Liver (tissue), 9 donors: ENCODE results near the gene ENO3. TPM values are rescaled to one million over a fixed set of nuclear protein-coding genes. Genes with fewer than 3 reads are reported as not detected.
"Not testable (repeated sequence)": the region's sequence is repeated elsewhere in the genome, so short reads cannot be mapped to it uniquely, and the experiment has no call there.

Experiments
- DNase-seq: peaks from one replicate; pipeline ENCODE4 v3.0.0-alpha.2; 2017; ENCODE audit warnings: low spot score
- H3K27ac ChIP-seq, 2 donors: one replicate each; pipeline ENCODE4 v1.7.0; 2013; ENCODE audit warnings: inconsistent platforms in 2 of 2, low read length in 2 of 2, control low read depth in 1 of 2, low read depth in 1 of 2, mild to moderate bottlenecking in 1 of 2
- H3K27me3 ChIP-seq, 4 donors: one replicate each; pipeline versions ENCODE4 v1.6.1 to v1.7.0; 2013; ENCODE audit warnings: low read length in 3 of 4, inconsistent platforms in 1 of 4, mild to moderate bottlenecking in 1 of 4, moderate library complexity in 1 of 4; ENCODE audit not compliant: control insufficient read depth in 4 of 4, insufficient read depth in 4 of 4
- H3K36me3 ChIP-seq, 4 donors: one replicate each; pipeline versions ENCODE4 v1.6.1 to v1.7.0; 2013; ENCODE audit warnings: low read length in 3 of 4, mild to moderate bottlenecking in 3 of 4, low read depth in 1 of 4, moderate library complexity in 1 of 4; ENCODE audit not compliant: control insufficient read depth in 4 of 4, insufficient read depth in 3 of 4
- H3K4me1 ChIP-seq, 4 donors: one replicate each; pipeline versions ENCODE4 v1.6.1 to v1.7.0; 2013; ENCODE audit warnings: low read length in 3 of 4, mild to moderate bottlenecking in 3 of 4, moderate library complexity in 1 of 4; ENCODE audit not compliant: control insufficient read depth in 4 of 4, insufficient read depth in 4 of 4
- H3K4me3 ChIP-seq, 3 donors: one replicate each; pipeline versions ENCODE4 v1.6.1 to v1.7.0; 2013; ENCODE audit warnings: low read length in 3 of 3, control low read depth in 1 of 3, low read depth in 1 of 3, mild to moderate bottlenecking in 1 of 3
- H3K9ac ChIP-seq, 2 donors: one replicate each; pipeline ENCODE4 v1.7.0; 2013; ENCODE audit warnings: low read length in 2 of 2, mild to moderate bottlenecking in 2 of 2, moderate library complexity in 2 of 2, control low read depth in 1 of 2, low read depth in 1 of 2
- H3K9me3 ChIP-seq, 4 donors: one replicate each; pipeline versions ENCODE4 v1.6.1 to v1.7.0; 2013; ENCODE audit warnings: low read length in 3 of 4; ENCODE audit not compliant: control insufficient read depth in 4 of 4
- EGR1 ChIP-seq, 2 donors: IDR thresholded peaks; 2 replicates each; pipeline ENCODE4 v1.6.1; 2016 to 2018; ENCODE audit warnings: antibody characterized with exemption in 2 of 2, low read depth in 2 of 2
- FOXA1 ChIP-seq: IDR thresholded peaks from 2 replicates; pipeline ENCODE4 v1.6.1; 2016; ENCODE audit warnings: antibody characterized with exemption
- FOXA2 ChIP-seq: IDR thresholded peaks from 2 replicates; pipeline ENCODE4 v1.6.1; 2016; ENCODE audit warnings: antibody characterized with exemption
- HNF4A ChIP-seq, 2 donors: conservative IDR thresholded peaks; 2 replicates each; pipeline ENCODE4 v1.6.1; 2016; ENCODE audit warnings: antibody characterized with exemption in 2 of 2, mild to moderate bottlenecking in 2 of 2
- HNF4G ChIP-seq: IDR thresholded peaks from 2 replicates; pipeline ENCODE4 v1.6.1; 2016; ENCODE audit warnings: antibody characterized with exemption
- JUND ChIP-seq, 2 donors: IDR thresholded peaks; 2 replicates each; pipeline ENCODE4 v1.6.1; 2016; ENCODE audit warnings: antibody characterized with exemption in 2 of 2
- MAX ChIP-seq: IDR thresholded peaks from 2 replicates; pipeline ENCODE4 v1.6.1; 2016; ENCODE audit warnings: antibody characterized with exemption
- NR2F2 ChIP-seq: IDR thresholded peaks from 2 replicates; pipeline ENCODE4 v1.6.1; 2016; ENCODE audit warnings: antibody characterized with exemption
- RAD21 ChIP-seq, 2 donors: IDR thresholded peaks; 2 replicates each; pipeline ENCODE4 v1.6.1; 2016; ENCODE audit warnings: antibody characterized with exemption in 2 of 2, mild to moderate bottlenecking in 2 of 2
- REST ChIP-seq: IDR thresholded peaks from 2 replicates; pipeline ENCODE4 v1.6.1; 2016; ENCODE audit warnings: antibody characterized with exemption, mild to moderate bottlenecking
- TAF1 ChIP-seq: conservative IDR thresholded peaks from 2 replicates; pipeline ENCODE4 v1.6.1; 2016; ENCODE audit warnings: antibody characterized with exemption, mild to moderate bottlenecking
- YY1 ChIP-seq: IDR thresholded peaks from 2 replicates; pipeline ENCODE4 v1.6.1; 2016; ENCODE audit warnings: antibody characterized with exemption, mild to moderate bottlenecking
- WGBS: extraction: QIAGEN DNeasy Blood & Tissue Kit; methylation state at CpG from one replicate; pipeline ENCODE4 v1.1.7; 2013; 5-methylcytosine and 5-hydroxymethylcytosine counted together
- polyA plus RNA-seq, 2 donors: library from polyadenylated mRNA; stranded (reverse) in 1 of 2; unstranded in 1 of 2; fragments of 200-250 nt in 1 of 2; fragments of >200 nt in 1 of 2; fragmentation: Nextera tagmentation in 1 of 2; extraction: Ambion mirVana in 1 of 2; gene quantifications; one replicate each; pipeline versions ENCODE4 v1.2.1 to v1.2.3, GENCODE V29; 2013 to 2015
- total RNA-seq, 2 donors: library from RNA; depleted of rRNA; stranded (reverse); fragments of >200 nt; gene quantifications; one replicate each; pipeline ENCODE4 v1.2.3, GENCODE V29; 2014
- TF ChIP-seq, protein P1 (sequence below): fragments of 150-350 bp; IDR thresholded peaks from 2 replicates; pipeline ENCODE4 v1.5.1; 2017; ENCODE audit warnings: improper control_type of control experiment, low read depth, low read length; ENCODE audit not compliant: missing input control
- TF ChIP-seq, protein P2 (sequence below): IDR thresholded peaks from 2 replicates; pipeline ENCODE4 v1.6.1; 2016; ENCODE audit warnings: antibody characterized with exemption
- TF ChIP-seq, protein P3 (sequence below): IDR thresholded peaks from 2 replicates; pipeline ENCODE4 v1.6.1; 2016; ENCODE audit warnings: antibody characterized with exemption
- donor health status: healthy.
- donor health status: healthy.
- donor health status: healthy.
- donor health status: healthy.
- donor health status: healthy.

The ENO3 gene
- total and polyA plus RNA-seq, 4 donors: 26.3 to 117 (median 30.8) TPM

DNA sequence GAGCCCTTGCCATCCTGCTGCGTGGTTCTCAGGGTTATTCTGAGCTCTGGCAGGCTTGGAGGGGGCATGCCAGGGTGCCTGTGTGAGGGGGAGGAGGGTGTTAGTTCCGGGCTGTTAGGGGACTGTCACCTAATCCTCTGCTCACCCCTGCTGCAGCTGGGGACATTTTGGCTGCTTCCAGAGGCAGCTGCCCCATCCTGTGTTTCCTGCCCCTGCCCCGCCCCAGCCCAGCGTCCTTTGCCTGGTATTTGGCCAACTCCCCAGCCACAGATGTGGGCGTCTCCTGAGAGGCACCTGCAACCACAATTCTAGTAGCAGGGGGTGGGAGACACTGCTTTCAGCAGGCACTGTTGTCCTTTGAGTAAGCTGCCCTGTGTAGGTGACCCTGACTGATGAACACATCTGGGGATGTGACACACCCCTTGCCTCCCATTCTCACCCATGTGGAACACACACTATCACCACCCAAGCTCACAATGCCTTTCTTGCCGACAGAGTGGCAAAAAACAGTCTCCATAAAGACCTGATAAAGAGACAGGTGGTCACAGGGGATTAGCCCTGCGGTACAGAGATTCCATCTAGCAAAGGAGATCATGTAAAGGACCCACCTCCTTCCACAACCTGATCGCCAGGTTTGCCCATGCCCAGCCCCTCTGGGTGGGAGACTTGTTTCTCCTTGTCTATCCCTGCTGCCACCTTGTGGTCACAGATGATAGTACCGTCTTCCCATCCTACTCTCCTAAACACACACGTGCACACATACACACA is 47.7 kb upstream of the ENO3 start, which contains the start of gene CHRNE:
Gene CHRNE, minus strand, starts transcription at position 48 of the 768 bp plus-strand sequence. Its CDS starts 35 bp downstream, at position 13.
- 21% methylated on average over 10 of the region's 10 CpGs for WGBS
- TF ChIP-seq RAD21 (IDR thresholded peaks at IDR 0.05) (peak; percentile 66 to 80), REST (no peak), FOXA2 (no peak), NR2F2 (no peak), EGR1 (IDR thresholded peaks at IDR 0.05; ENCODE audit: low read depth in 2 of 2) (no peak), JUND (IDR thresholded peaks at IDR 0.05) (no peak)
- TF ChIP-seq, protein P1, sequence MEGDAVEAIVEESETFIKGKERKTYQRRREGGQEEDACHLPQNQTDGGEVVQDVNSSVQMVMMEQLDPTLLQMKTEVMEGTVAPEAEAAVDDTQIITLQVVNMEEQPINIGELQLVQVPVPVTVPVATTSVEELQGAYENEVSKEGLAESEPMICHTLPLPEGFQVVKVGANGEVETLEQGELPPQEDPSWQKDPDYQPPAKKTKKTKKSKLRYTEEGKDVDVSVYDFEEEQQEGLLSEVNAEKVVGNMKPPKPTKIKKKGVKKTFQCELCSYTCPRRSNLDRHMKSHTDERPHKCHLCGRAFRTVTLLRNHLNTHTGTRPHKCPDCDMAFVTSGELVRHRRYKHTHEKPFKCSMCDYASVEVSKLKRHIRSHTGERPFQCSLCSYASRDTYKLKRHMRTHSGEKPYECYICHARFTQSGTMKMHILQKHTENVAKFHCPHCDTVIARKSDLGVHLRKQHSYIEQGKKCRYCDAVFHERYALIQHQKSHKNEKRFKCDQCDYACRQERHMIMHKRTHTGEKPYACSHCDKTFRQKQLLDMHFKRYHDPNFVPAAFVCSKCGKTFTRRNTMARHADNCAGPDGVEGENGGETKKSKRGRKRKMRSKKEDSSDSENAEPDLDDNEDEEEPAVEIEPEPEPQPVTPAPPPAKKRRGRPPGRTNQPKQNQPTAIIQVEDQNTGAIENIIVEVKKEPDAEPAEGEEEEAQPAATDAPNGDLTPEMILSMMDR: peak; percentile 72
- TF ChIP-seq, protein P2, sequence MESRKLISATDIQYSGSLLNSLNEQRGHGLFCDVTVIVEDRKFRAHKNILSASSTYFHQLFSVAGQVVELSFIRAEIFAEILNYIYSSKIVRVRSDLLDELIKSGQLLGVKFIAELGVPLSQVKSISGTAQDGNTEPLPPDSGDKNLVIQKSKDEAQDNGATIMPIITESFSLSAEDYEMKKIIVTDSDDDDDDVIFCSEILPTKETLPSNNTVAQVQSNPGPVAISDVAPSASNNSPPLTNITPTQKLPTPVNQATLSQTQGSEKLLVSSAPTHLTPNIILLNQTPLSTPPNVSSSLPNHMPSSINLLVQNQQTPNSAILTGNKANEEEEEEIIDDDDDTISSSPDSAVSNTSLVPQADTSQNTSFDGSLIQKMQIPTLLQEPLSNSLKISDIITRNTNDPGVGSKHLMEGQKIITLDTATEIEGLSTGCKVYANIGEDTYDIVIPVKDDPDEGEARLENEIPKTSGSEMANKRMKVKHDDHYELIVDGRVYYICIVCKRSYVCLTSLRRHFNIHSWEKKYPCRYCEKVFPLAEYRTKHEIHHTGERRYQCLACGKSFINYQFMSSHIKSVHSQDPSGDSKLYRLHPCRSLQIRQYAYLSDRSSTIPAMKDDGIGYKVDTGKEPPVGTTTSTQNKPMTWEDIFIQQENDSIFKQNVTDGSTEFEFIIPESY: no peak
- no peaks in the 10 kb centered on the region for H3K27me3 ChIP-seq
- no peak within 1 kb of the TSS for H3K4me3 ChIP-seq
- peak; percentile 83 for DNase-seq
- H3K27ac ChIP-seq: peak within 1 kb of the TSS; percentile 36 to 45
- no peaks in the 10 kb centered on the region for H3K36me3 ChIP-seq
- peaks cover 7 to 29% (median 19%) of the 10 kb centered on the region in 4 donors for H3K4me1 ChIP-seq
- H3K9ac ChIP-seq: peak within 1 kb of the TSS in 1 of 2 donors; percentile 16
- H3K9me3 ChIP-seq: no peaks in the 10 kb centered on the region

GRCh38 chr17:4906642-4907041 is 44.3 kb upstream of the ENO3 start:
- H3K27me3 ChIP-seq, H3K9ac ChIP-seq, H3K27ac ChIP-seq, DNase-seq, H3K36me3 ChIP-seq, H3K4me3 ChIP-seq, H3K9me3 ChIP-seq: not testable (repeated sequence)
- H3K4me1 ChIP-seq: peaks cover 5 to 26% (median 17%) of the 10 kb centered on the region in 4 donors

DNA sequence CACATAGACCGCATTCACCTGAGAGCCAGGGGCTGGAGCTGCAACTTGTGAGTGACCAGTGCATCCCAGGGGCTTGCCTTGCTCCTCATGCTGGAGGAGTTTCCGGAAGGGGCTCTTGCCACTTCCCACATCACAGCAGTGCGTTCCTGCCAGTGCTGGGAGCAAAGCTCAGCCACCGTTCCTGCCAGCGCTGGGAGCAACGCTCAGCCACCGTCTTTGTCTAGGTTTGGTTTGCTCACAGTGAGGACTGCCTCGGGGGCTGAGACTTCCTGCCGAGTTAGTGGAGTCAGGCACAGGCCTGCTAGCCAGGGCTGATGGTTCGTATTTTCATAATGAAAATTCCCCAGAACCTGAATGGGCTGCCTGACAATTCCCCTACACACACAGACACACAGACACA is 42.6 kb upstream of the ENO3 start:
- Histone ChIP-seq H3K27ac (peak overlapping the region; percentile 35 to 39), H3K27me3 (no peaks in the 10 kb centered on the region), H3K4me1 (peaks cover 5 to 24% (median 16%) of the 10 kb centered on the region in 4 donors), H3K9me3 (no peaks in the 10 kb centered on the region), H3K36me3 (no peaks in the 10 kb centered on the region), H3K4me3 (no peak overlapping the region), H3K9ac (peak overlapping the region in 1 of 2 donors; percentile 15)
- no peak for DNase-seq
- WGBS: 32% methylated on average over 10 of the region's 10 CpGs
- TF ChIP-seq MAX: no peak
- TF ChIP-seq YY1: no peak
- TF ChIP-seq NR2F2: no peak
- TF ChIP-seq, protein P3, sequence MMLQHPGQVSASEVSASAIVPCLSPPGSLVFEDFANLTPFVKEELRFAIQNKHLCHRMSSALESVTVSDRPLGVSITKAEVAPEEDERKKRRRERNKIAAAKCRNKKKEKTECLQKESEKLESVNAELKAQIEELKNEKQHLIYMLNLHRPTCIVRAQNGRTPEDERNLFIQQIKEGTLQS: no peak
- no peak for TF ChIP-seq FOXA2
- no peak for TF ChIP-seq EGR1 (IDR thresholded peaks at IDR 0.05; ENCODE audit: low read depth in 2 of 2)
- TF ChIP-seq HNF4A (conservative IDR thresholded peaks at IDR 0.05): peak; percentile 27 to 68
- no peak for TF ChIP-seq FOXA1
- TF ChIP-seq TAF1: no peak
- no peak for TF ChIP-seq HNF4G
- no peak for TF ChIP-seq RAD21 (IDR thresholded peaks at IDR 0.05)
- no peak for TF ChIP-seq REST
